ENCODE measurements around the gene CUX1.
"Not testable (repeated sequence)": the region's sequence is repeated elsewhere in the genome, so short reads cannot be mapped to it uniquely, and the experiment has no call there.

The CUX1 gene

DNA sequence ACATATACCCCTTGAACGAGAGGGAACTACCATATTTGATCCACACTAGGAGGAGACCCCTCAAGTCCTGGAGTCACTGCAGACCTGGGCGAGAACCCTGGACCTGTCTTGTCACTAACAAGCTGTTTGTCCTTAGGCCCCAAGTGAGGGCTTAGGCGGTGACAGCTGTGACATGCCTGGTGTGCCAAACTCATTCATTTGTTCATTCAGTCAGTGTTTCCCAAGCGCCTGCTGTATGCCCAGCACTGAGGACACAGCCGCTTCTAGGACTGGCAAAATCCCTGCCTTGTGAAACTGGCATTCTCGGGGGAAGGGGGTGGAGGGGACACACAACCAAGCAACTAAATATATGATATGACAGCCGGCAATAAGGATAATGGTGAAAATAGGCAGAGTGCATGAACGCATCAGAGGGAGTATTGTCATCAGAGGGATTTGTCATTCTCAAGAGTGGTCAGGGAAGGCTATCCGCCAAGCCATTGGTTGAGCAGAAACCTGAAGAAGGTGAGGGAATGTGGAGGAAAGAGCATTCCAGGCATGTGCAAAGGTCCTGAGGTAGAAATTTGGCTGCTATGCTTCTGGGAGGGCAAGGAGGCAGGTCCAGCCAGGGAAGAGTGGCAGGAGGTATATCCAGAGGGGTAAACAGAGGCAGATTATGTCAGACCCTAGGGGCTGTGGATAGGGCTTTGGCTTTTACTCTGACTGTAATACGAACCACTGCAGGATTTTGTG, 480.2 kb downstream of the CUX1 start:
- no peak for DNase-seq

DNA sequence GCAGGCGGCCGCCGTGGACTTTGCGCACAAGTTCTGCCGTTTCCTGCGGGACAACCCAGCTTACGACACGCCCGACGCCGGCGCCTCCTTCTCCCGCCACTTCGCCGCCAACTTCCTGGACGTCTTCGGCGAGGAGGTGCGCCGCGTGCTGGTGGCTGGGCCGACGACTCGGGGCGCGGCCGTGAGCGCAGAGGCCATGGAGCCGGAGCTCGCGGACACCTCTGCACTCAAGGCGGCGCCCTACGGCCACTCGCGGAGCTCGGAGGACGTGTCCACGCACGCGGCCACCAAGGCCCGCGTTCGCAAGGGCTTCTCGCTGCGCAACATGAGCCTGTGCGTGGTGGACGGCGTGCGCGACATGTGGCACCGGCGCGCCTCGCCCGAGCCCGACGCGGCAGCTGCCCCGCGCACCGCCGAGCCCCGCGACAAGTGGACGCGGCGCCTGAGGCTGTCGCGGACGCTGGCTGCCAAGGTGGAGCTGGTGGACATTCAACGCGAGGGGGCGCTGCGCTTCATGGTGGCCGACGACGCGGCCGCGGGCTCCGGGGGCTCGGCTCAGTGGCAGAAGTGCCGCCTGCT, 483.3 kb downstream of the CUX1 start:
- DNase-seq: no peak

DNA sequence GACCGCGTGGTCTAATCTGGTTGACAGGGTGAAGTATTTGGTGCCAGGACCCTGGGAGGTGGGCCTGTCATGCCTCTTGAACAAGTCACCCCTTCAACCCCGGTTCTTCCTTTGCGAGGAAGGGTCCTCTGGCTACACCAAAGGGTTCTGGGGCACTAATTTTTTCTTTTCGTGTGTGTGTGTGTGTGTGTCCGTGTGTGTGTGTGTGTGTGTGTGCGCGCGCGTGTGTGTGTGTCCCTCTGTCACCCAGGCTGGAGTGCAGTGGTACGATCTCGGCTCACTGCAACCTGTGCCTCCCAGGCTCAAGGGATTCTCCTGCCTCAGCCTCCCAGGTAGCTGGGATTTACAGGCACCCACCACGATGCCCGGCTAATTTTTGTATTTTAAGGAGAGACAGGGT, 483.9 kb downstream of the CUX1 start:
- not testable (repeated sequence) for DNase-seq

GRCh38 chr7:102302025-102302424, 484.6 kb downstream of the CUX1 start:
- no peak for DNase-seq

DNA sequence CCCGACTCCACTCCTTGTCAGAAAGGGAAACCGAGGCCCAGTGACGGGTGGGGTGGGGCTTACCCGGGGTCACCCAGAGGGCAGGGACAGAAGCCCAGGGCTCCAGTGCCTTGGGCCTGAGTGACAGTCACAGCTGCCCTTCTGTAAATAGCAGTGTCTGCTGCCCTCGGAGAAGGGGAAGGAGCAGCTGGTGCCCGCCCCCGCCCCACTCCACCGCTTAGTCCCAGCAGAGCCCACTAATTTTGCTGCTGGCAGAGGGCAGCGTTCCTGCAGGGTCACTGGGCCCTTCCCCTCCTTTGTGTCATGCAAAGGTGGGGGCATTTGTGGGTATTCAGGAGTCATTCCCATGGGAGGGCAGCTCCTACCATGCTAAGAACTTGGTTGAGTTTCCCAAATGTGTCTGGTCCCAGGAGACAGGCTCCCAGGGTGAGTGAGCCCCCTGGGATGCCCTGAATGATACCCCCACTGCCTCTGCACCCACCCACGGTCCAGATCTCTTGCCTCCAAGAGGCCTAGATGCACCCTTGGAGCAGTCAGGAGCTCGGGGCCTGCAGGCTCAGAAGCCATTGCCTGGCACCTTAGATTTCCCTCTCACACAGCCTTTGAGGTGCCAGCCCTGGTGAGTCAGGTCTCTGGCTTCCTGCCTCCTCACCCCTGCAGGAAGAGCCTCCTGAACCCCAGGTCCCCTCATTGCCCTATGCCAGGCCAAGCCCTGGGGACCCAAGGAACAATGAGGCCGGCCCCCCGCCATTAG, 486.4 kb downstream of the CUX1 start:
- DNase-seq: no peak

DNA sequence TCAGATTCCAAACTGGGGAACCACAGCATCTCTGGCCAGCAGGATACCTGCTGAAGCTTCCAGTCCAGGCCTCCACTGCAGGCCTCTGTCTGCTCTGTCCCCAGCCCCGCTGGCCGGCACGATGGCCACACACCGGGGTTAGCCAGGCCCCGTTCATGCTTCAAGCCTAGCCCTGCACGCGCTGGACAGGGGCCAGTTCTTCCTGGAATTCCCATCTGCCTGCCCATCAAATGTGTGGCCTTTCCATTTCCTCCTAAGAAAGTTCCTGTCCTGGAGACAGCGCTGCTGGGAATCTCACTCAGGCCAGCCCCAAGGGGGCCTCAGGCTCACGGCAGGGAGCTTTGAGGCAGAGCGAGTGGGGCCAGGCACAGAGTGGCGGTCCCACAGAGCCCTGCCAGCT, 487.2 kb downstream of the CUX1 start:
- DNase-seq: no peak

- no peak for DNase-seq
These were observed 488.2 kb downstream of the CUX1 start for GRCh38 chr7:102305414-102306268.

DNA sequence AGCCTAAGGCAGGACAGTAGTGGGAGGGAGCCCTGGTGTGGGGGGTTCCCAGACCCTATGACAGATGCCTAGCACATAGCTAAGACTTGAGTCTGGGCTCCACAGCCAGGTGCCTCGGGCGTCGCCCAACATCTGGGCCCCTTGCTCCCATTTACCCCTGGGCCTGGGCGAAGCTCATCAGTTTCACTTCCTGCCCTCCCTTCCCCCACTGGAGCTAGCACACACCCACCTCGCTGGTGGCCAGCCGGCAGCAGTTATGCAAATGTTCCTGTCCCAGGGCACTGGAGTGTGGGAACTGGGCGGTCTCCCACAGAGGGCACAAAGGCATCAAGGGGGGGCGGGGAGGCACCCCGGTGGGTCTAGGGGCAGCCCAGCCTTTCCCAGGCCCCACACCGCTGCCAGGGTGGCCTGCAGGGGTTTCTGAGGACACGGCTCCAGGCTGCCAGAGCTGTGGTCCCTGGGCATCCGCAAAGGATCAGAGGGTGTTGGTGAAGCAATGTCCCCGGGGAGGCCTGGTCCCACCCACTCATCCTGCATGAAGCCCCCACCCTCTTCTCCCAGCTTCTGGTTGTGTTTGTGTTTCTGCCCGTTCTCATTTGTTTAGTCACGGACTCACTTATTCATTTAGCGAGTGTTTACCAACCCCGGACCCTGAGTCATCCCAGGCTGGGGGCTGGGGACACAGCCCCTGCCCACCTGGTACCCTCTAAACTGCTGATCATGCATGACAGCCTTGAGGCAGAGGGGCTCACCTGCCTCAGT, 489.7 kb downstream of the CUX1 start:
- DNase-seq: no peak

DNA sequence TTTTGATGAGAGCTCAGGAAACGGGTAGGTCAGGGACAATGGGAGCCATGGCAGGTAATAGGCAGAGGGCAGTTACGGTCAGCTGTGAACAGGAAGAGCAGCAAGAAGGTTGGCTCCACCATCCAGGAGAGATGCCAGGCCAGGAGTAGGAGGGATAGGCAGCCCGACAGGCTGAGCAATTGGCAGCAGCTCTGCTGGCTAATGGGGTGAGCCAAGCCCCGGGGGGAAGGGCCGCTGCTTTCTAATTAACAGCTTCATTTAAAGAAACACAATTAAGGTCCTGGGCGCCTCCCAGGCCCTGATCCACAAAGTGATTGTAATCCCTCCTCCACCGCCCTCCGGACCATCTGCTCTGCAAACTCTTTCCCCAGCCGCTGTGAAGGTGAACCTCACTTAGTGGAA, 493.0 kb downstream of the CUX1 start:
- DNase-seq: no peak

GRCh38 chr7:102312317-102312716, 494.9 kb downstream of the CUX1 start:
- DNase-seq: no peak

DNA sequence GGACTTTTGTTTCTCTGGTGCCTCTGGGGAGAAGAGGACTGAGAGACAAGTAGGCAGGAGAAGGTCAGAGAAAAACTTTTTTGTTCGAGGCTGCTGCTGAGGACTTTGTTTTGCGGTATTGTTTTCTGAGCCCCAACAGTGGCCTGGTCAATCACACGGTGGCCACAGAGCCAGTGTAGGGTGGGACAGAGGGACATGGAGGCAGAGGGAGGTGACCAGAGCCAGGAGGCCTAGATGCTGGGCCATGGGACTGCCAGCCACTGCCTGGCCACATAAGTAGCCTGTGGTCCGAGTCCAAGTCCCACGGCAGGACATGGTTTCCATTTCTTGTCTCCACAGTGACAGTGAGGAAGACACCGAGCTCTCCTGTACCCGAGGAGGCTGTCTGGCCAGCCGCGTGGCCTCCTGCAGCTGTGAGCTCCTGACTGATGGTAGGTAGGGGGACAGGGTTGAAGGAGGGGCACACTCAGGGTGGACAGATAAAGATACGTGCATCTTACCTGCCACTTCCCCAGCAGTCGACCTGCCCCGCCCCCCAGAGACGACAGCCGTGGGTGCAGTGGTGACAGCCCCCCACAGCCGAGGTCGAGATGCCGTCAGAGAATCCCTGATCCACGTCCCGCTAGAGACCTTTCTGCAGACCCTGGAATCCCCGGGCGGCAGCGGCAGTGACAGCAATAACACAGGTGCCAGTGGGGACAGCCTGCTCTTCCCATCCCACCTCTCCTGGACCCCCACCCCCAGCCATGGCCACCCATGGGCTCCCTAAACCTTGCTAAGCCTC, 496.8 kb downstream of the CUX1 start:
- no peak for DNase-seq

DNA sequence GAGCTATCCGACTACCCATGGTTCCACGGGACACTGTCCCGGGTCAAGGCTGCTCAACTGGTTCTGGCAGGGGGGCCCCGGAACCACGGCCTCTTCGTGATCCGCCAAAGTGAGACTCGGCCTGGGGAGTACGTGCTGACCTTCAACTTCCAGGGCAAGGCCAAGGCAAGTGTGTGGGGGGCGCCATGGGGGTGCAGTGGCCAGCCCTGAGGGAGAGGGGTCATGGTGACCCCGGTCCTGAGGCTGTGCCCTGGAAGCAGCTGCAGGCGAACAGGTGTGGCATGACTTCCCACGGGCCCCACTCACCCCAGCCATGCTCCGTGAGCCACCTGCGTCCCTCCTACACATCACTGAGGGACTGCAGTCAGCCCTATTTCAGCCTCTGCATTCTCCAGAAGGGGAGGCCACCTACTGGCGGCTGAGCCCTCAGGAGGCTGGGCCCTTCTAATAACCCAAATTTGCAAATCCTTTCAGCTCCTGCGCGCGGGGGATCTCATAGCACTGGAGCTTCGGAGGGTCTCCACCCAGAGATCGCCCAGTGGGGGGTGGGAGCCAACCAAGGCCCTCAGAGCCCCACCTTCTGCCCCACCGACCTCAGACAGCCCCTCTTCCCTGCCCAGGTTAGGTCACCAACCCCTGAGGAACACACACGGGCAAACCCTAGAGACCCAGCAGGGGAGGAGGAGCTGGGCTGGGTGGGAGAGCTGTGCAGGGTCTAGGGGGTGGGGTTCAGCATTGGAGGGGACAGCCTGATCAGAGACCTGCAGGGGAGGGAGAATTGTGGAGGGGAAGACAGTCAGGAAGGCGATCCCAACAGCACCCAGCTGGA, 500.0 kb downstream of the CUX1 start:
- DNase-seq: no peak

GRCh38 chr7:102318482-102318971, 501.1 kb downstream of the CUX1 start:
- no peak for DNase-seq

GRCh38 chr7:102319671-102320070, 502.2 kb downstream of the CUX1 start:
- DNase-seq: no peak

DNA sequence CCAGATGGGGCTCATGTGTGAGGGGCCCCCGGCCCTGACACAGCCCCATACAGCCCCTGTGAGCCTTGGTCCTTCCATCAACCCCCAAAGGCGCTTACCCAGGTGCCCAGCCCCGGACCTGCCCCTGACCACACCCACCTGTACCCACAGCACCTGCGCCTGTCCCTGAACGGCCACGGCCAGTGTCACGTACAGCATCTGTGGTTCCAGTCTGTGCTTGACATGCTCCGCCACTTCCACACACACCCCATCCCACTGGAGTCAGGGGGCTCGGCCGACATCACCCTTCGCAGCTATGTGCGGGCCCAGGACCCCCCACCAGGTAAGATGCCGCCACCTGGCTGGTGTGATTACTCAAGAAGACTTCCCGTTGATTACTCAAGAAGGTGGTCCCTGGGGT, 502.8 kb downstream of the CUX1 start:
- no peak for DNase-seq

GRCh38 chr7:102320601-102321350, 503.4 kb downstream of the CUX1 start:
- no peak for DNase-seq

- no peak for DNase-seq
These were observed 504.1 kb downstream of the CUX1 start for GRCh38 chr7:102321351-102322201.

GRCh38 chr7:102322202-102322715, 504.8 kb downstream of the CUX1 start:
- no peak for DNase-seq

DNA sequence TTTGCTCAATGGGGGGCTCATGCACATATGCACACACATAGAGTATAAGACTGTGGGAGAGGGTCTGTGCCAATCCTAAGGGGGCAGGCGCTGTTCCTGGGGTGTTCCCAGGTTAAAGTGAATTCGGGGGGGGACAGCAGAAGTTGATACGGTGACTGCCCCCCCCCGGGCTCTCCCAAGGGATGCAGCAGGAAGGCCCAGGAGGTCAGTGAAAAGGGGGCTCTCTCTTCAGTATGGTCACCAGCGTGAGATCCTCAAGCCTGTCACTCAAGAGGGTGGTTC, 506.4 kb downstream of the CUX1 start:
- DNase-seq: no peak
